Inflammatory macrophage (primary cell): ENCODE measurements around the gene RBBP8NL.
"Not testable (repeated sequence)": the region's sequence is repeated elsewhere in the genome, so short reads cannot be mapped to it uniquely, and the experiment has no call there.

Experiments
- DNase-seq, 2 donors: peaks; one replicate each; pipeline ENCODE4 v3.0.0-alpha.2; 2020 to 2022

The RBBP8NL gene

DNA sequence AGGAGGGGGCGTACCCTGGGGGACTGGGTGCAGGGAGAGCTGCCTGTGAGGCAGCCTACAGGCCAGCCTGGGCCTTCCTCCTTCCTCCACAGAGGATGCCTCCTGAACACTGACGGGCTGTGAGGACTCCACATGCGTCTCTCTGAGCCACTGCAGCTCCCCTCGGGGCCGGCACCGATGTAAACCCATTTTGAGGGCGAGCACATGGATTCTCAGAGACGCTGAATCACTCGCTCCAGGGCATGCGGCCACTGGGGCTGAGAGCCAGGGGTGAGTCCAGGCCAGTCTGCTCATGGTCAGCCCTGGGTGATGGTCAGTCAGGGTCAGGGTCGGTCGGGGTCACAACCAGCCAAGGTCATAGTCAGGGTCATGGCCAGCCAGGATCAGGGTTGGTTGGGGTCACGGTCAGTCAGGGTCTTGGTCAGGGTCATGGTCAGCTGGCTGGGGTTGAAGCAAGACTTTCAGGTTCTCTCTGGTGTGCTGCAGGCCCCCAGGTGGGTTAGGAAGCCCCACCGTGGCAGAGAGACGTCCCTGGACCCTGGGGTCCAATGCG is 14.7 kb upstream of the RBBP8NL start:
- no peak for DNase-seq

DNA sequence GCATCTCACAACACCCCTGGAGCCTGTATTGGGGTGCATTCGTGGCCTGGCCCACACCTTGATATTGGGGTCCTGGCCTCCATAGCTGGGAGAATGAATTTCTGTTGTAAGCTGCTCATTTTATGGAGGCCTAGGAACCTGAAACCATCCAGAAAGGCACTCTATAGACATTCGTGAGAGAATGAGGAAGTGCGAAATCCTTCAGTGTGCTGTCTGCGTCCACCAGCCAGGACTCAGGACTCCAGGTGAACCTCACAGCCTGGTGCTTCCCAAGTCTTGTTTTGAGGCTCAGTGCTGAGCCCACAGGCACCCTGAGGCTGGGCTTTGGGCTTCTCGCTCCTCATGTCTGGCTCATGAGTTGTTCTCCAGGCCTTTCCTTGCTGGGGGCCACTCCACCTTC is 11.9 kb upstream of the RBBP8NL start:
- no peak for DNase-seq

DNA sequence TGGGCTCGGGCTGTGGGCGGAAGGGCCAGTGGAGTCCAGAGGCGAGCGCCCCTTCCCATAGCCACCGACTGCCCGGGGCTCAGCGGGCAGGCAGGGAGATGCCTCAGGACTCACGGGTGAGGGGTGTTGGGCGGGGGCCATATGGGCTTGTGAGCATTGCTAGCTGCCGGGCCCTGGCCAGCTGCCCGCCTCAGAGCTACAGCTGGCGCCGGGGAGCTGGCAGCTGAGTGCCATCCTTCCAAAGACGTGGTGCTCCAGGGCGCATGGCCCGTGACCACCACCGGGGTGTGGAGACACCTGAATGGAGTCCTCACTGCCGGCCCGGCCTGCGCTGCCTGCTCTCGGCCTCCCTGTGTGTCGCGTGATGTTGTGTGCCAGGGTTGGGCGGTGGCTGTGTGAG is 10.6 kb upstream of the RBBP8NL start:
- no peak for DNase-seq

DNA sequence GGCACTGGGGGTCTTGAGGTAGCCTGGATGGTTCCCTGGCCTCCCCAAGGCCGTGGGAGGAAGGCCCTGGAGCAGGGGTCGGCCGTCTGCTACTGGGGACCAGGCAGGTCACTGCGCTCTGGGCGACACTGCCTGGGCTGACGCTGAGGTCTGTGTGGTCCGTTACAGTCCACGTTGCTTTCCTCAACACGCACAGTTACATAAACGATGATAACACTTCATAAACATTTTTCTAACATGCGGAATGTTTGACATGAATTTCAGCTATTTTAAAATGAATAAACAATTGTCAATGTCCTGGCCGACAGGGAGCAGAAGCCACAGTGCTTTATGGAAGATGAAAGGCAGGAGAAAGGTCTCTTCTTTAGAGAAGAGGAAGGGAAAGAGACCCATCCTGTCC is 10.2 kb upstream of the RBBP8NL start:
- no peak for DNase-seq

DNA sequence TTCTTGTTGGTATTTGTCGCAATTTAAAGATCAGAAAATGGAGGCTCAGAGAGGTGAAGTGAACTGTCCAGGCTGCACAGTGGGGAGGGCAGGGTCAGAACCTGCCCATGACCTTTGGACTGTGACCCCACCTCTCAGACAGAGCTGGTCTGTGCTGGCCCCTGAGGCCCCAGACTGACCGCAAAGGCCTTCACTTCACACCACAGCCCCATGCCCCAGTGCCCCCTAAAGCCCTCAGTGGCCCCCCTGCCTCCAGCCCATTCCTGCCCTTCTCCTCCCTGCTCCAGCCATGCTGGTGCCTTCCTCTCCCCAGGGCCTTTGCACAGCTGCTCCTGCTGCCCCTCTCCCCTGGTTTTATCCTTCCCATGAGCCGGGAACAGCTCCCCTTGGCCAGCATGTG is 9.4 kb upstream of the RBBP8NL start:
- DNase-seq = no peak

DNA sequence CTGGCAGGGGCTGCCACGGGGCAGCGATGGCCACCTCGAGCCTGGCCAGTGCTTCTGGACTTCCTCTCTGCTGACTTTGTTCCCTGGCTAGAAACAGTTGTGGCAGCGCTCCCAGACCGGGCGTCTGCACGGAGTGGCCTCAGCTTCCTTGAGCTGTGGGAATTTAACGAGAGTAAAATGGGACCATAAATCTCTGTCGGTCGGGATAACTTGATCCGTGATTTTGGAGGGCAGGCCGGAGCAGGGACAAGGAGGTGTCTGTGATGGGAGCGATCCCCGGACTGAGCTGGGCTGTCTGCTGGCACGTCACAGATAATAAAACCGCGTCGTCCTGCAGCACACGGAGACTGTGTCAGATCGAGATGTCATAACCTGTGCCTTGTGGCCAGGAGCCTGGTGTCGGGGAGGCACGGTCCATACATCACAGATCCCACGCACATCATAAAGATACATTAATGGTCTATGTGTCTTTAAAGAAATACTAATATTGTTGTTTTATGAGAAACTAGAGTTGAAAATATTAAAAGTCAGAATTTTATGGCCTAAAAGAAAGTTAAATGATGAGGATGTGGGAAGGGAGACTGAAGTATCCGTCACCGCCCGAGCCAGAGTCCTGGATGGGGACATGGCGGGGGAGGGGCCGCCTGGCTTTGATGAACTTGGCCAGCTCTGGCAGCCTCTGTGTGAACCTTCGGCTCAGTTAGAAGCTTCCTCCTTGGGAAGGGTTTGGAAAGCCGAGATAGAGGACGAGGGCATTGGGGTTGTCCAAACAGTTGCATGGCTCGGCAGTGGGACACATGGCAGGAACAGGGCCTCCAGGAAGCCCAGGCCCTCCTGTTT is 6.5 kb upstream of the RBBP8NL start:
- DNase-seq = no peak

DNA sequence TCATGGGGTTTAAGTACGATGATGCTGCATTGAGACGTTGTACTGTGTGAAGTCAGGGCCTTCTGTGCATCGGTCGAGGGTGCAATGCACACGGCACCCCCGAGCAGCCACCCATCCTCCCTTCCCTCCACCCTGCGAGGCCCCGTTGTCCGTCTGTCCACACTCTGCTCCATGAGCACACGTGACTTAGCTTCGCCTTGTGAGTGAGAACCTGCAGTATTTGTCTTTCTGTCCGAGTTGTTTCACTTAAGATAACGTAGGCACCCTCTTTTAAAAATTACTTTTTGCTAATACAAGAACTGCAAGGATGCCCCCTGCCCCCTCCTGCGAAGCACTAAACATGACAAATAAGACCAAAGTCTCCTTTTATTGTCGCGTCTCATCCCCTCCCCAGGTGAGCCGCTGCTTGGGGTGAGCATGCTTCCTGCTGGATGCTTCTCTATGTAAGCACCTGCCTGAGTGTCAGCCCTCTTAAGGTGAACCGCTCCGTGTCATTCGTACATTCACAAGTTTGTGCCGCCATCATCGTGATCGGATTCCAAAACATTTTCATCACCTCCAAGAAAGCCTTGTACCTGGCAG is 3.6 kb upstream of the RBBP8NL start:
- DNase-seq = no peak

DNA sequence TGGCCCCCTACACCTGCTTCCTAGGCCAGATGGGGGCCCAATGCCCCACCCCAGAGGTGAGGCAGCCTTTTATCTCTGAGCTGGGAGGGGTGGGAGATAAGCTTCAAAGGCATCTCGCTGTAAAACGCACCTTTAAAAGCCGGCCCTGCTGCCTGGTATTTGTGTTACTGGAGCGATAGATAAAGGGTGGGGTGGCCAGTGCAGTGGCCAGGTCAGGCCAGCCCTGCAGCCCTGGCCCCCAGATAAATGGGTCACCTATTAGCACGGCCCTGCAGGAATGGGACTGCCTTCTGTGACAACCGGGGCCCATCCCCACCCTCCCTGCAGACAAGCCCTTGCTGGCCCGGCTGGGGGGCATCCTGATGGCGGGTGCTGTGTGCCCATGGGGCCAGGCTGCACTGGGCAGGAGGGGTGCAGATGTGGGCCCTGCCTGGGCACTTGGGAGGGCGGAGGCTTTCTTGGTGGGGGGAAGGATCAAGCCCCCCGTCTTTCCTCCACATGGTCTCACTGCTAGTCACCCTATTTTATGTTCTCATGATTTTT is 3.0 kb upstream of the RBBP8NL start:
- DNase-seq = no peak

DNA sequence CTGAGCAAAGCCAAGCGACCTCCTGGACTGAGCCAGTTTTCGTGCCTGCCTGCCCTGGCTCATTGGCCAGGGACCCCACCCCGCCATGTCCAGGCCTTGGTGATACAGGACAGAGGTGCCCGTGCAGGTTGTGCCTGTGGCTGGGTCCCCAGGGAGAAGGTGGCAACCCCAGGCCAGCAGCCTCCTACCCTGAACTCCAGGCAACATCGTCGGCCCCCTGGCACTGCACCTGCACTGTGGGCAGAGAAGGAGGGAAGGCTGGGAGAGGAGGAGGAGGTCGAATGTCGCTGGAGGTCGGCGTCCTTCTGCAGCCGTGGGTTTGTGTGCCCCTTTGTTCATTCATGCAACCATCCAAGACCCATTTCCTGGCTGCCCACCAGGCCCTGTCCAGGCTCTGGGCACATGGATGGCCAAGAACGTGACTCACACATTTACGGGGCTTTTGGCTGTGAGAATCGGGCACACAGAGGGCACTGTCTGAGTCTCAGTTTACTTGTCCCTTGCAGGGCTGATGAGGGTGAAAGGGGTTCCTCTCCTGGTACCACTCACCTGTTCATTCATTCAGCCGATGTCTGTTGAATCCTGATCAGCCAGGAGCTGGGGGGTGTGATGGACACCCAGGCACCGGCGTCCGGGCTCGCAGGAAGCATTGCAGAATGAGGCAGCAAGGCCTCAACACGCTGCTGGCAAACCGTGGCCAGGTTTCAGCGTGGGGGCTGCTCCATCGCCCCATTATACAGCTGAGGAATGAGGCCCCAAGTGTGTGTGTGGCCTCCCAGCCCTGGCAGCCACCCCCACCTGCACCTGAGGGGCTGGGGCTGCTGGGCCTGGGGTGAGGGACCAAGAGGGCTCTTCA is 2.3 kb upstream of the RBBP8NL start:
- DNase-seq = no peak

DNA sequence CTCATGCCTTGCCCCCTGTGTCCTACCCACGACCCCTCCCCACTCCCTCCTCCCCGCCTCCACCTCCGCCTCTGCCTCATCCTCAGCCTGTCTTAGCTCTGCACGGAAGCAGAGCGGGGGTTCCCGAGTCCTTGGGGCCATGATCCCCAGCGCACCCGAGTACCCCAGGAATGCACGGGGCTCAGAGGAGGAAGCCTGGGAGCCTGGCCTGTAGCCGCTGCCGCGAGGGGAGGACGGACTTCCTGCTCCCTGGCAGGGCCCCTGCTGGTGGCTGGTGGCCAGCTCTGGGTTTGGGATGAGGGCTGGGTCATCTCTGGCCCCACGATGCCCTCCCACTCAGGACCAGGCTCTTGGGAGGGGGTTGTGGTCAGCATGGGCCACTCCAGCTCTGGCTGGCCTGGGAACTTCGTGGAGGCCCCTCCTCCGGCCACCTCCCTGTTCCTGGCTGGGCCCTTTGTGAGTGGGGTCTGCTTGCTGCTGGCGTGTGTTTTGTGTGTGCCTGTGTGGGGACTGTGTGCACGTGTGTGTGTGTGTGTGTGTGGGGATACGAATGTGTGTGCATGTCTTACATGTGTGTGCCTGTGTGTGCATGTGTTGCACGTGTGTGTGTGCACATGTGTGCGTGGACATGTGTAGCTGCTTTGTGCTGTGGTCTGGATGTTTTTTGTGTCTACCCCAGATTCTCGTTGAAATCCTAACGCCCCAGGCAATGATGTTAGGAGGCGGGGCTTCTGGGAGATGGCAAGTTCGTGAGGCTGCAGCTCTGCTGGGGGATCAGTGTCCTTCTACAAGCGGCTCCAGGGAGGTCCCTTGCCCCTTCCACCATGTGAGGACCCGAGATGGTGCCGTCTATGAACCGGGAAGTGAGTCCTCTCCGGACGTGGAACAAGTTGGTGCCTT is 1.3 kb upstream of the RBBP8NL start:
- DNase-seq = no peak

DNA sequence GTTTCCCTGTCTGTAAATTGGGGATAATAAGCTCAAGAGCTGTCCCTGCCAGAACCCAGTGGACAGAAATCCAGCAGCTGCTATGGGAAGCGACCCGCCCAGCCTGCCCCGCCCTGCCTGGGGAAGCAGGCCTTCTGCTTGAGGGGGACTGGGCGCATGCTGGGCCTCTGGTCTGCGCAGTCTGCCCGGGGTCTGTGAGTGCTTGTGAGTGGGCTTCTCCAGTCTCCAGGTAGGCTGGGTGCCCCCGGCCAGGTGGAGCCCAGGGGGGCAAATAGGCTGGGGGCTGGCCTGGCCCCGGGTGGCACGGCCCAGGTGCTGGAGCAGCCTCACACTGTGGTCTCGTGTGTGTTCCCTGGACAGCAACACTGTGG is 648 bp upstream of the RBBP8NL start:
- no peak for DNase-seq

DNA sequence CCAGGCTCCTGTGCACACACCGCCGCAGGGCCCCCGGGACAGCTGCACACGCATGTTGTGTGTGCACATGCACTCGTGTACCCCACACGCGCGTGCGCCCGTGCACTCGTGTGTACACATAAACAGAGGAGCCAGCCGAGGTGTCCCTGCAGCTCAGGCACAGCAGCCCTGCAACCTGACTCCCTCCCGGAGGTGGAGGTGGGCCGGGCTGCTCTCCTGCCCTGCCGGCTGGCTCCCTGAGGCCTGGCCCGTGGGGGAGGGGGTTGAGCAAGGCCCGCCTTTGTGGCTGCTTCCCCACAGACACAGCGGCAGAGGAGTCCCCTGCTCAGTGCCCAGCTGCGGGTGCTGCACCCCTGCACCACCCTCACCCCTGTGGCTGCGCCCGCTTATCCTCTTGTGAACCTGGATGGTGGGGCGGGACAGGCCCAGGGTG is 624 bp downstream of the RBBP8NL start:
- DNase-seq = no peak

DNA sequence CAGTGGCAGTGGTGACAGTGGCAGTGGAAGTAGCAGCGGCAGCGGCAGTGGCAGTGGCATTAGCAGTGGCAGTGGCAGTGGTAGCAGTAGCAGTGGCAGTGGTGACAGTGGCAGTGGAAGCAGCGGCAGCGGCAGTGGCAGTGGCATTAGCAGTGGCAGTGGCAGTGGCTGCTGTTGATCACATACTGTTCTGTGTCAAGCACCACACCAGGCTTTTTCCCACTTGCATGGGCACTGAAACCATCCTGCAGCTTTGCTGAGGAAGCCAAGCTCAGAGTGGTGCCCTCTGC is 1.3 kb downstream of the RBBP8NL start:
- DNase-seq = not testable (repeated sequence)

DNA sequence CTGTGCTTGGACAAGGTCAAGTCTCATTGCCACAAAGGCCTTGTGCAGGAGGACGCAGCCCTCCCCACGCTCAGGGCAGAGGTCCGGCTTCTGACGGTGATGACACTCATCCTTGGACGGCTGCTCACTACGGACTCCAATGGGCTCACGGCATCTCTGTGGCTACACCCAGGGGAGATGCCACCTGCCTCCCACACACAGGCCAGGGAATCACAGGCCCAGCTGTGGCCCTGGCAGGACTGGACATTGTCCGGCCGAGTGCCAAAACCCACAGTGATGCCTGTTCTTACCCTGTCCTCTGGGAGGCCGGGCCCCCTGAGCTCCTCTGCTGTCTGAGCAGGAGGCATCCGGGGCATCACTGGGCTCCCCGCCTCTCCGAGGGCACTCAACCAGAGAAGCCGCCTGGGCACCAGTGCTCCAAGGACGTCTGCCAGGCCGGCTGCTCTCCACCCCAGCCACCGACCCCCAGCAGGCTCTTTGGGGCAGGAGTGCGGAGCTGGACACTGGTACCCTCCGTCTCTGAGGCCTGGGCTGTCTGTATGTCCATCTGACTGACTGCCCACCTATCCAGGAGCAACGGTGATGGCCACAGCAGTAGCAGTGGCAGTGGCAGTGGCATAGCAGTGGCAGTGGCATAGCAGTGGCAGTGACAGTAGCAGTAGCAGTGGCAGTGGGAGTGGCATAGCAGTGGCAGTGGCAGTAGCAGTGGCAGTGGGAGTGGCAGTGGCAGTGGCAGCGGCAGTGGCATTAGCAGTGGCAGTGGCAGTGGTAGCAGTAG is 1.9 kb downstream of the RBBP8NL start:
- no peak for DNase-seq

DNA sequence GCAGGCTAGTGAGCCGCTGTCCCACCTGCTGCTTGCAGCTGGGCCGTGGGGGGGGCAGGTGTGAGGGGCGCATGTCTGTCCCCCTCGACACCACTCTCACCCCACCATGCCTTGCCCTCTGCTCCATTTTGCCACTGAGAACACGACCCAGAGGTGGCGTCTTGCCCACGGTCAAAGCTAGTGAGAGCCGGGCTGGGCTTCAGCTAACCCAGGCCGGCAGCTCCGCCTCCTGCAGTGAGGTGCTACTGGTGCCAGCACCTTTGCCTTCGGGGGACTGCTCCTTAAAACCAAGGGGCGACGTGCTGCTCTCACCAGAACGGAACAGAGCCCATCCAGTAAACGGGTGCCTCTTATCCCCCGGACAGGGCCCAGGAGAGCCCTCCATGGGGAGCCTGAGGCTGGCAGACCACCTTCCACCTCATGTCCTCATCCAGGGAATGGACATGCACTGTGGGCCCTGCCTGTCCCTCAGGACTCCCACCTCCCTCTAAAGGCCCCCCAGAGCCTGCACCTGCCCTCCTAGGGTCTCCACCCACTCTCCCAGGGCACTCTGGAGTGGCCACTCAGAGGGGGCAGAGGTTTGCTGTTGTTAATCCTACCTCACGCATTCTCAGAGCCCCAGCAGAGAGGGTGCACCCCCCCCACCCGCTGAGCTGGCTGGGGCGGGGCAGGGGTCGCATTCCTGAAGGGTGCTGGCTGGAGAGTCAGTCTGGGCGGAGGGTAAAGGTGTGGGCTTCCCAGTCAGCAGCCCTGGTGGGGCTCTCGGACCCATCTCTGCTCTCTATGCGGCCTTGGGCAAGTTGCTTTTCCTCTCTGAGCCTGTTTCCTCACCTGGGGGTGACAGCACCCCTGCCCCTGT is 2.9 kb downstream of the RBBP8NL start:
- DNase-seq = no peak

DNA sequence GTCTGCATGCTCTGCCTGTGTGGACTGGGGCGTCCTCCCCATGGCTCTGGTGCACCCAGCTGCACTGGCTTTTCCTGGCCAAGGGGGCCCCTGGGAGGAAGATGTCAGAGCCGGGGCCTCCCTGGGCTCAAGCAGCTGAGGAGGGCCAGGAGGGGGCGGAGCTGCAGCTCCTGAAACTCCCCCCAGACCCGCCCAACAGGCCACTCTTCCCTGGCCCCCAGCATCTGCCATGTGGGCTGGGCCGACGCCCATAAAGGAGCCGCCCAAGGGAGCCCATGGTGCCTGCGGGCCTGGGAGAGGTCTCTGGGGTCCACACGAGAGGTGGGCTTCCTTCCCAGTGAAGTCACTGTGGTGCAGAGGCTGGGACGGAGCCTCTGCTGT is 4.0 kb downstream of the RBBP8NL start:
- no peak for DNase-seq

DNA sequence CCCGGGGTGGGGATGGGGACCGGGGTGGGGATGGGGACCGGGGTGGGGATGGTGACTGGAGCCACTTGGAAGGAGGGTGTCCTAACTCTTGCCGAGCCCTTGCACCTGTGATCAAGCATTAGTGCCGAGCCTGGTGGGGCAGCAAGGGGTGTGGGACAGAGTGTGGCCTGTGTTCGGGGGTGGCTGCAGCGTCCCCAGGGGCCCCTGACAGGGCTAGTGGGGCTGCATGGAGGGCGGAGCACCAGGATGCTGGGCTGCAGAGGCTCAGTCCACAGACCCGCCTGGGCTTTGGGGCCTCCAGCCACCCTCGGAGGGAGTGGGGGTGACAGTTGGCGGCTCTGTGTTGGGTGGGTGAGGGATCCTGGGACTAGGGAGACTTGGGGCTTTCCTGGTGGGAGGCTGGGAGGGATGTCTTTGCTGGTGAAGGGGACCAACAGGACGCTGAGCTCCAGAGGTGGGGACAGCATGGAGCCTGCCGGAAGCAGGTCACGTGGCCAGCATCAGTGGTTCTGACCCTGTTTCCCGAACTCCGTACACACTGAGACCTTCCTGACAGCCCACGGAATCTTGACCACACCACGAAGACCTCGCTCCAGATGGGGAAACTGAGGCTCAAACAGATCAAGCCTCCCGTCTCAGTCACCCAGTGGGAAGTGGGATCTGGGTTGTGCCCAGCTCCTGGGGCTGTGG is 4.6 kb downstream of the RBBP8NL start:
- DNase-seq = no peak

DNA sequence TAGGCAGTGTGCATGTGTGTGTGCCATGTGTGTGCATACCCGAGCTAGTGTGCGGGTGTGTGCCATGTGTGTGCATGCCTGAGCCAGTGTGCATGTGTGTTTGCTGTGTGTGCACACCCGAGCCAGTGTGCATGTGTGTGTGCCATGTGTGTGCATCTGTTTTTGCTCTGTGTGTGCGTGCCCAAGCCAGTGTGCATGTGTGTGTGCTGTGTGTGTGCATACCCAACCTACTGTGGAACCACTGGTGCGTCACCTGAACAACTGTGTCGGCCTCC is 5.7 kb downstream of the RBBP8NL start:
- DNase-seq = no peak

DNA sequence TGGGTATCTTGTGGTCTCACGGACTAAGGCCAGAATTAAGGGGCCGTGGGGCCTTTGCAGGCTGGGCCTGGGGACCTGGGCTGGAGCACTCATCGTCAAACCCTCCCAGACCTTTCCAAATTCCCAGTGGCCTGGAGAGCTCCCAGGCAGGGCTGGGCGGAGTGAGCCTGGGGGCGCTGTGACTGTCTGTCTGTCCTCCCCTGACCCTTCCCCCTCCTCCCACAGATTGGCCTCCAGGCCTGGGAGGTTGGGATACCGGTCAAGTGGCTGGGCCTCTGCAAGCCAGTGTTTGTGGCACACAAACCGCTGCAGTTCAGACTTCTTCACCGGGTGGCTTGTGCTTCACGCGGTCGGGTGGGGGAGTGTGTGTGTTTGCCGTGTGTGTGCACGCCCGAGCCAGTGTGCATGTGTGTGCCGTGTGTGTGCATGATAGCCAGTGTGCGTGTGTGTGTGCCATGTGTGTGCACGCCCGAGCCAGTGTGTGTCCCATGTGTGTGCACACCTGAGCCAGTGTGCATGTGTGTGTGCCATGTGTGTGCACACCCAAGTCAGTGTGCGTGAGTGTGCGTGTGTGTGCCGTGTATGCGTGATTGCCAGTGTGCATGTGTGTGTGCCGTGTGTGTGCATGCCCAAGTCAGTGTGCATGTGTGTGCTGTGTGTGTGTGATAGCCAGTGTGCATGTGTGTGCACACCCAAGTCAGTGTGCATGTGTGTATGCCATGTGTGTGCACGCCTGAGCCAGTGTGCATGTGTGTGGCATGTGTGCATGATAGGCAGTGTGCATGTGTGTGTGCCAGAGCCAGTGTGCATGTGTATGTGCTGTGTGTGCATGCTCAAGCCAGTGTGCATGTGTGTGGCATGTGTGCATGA is 6.3 kb downstream of the RBBP8NL start:
- no peak for DNase-seq
